Measurements from ENCODE around the gene TMEM60. TPM values are rescaled to one million over a fixed set of nuclear protein-coding genes. Genes with fewer than 3 reads are reported as not detected.

Gene TMEM60
- total RNA-seq, 4 donors from 2014 or later = 7.8 to 17.4 (median 11.7) TPM

- DNase-seq (ENCODE audit: low spot score in 2 of 2) = no peak
- Histone ChIP-seq H3K4me1 (no peaks in the 10 kb centered on the region), H3K4me3 (no peak overlapping the region), H3K27me3 (no peaks in the 10 kb centered on the region), H3K9me3 (peaks cover 0 to 46% (median 15%) of the 10 kb centered on the region in 4 donors), H3K36me3 (peaks cover 0 to 21% (median 0%) of the 10 kb centered on the region in 3 donors), H3K27ac (no peak overlapping the region)
- WGBS, 2 donors = 94 to 98% methylated on average over 5 of the region's 5 CpGs
- TF ChIP-seq POLR2A (IDR thresholded peaks at IDR 0.05) (no peak), CTCF (IDR thresholded peaks at IDR 0.05) (no peak), EP300 (IDR thresholded peaks at IDR 0.05) (no peak)
These were observed 26.4 kb upstream of the TMEM60 start for GRCh38 chr7:77824636-77825035.

GRCh38 chr7:77823787-77824186 lies 25.6 kb upstream of the TMEM60 start:
- DNase-seq (ENCODE audit: low spot score in 2 of 2) = no peak
- Histone ChIP-seq H3K9me3 (peaks cover 0 to 53% (median 20%) of the 10 kb centered on the region in 4 donors), H3K4me1 (no peaks in the 10 kb centered on the region), H3K36me3 (peaks cover 0 to 27% (median 0%) of the 10 kb centered on the region in 3 donors), H3K27me3 (no peaks in the 10 kb centered on the region), H3K27ac (peak overlapping the region in 1 of 4 donors; percentile 0), H3K4me3 (no peak overlapping the region)
- 73 to 74% methylated on average over 2 of the region's 2 CpGs for WGBS, 2 donors
- TF ChIP-seq POLR2A (IDR thresholded peaks at IDR 0.05) (no peak), CTCF (IDR thresholded peaks at IDR 0.05) (no peak), EP300 (IDR thresholded peaks at IDR 0.05) (no peak)

GRCh38 chr7:77822269-77822668 lies 24.0 kb upstream of the TMEM60 start:
- WGBS, 2 donors = 67% methylated on average over 1 of the region's 1 CpG; no CpG with 5 or more reads in 1 of the 2 donors
- no peaks in the 10 kb centered on the region for H3K4me1 ChIP-seq
- H3K27ac ChIP-seq = no peak overlapping the region
- H3K36me3 ChIP-seq = peaks cover 0 to 36% (median 0%) of the 10 kb centered on the region in 3 donors
- TF ChIP-seq CTCF (IDR thresholded peaks at IDR 0.05) (no peak), POLR2A (IDR thresholded peaks at IDR 0.05) (no peak), EP300 (IDR thresholded peaks at IDR 0.05) (no peak)
- DNase-seq (ENCODE audit: low spot score in 2 of 2) = no peak
- peaks cover 0 to 65% (median 24%) of the 10 kb centered on the region in 4 donors for H3K9me3 ChIP-seq
- H3K27me3 ChIP-seq = no peaks in the 10 kb centered on the region
- no peak overlapping the region for H3K4me3 ChIP-seq

GRCh38 chr7:77820967-77821366 lies 22.7 kb upstream of the TMEM60 start:
- H3K27ac ChIP-seq = no peak overlapping the region
- H3K4me1 ChIP-seq = no peaks in the 10 kb centered on the region
- TF ChIP-seq POLR2A (IDR thresholded peaks at IDR 0.05) = no peak
- no peak for TF ChIP-seq CTCF (IDR thresholded peaks at IDR 0.05)
- TF ChIP-seq EP300 (IDR thresholded peaks at IDR 0.05) = no peak
- H3K27me3 ChIP-seq = no peaks in the 10 kb centered on the region
- WGBS, 2 donors = 98 to 100% methylated on average over 2 of the region's 2 CpGs
- no peak for DNase-seq (ENCODE audit: low spot score in 2 of 2)
- H3K4me3 ChIP-seq = no peak overlapping the region
- peaks cover 0 to 64% (median 23%) of the 10 kb centered on the region in 4 donors for H3K9me3 ChIP-seq
- peaks cover 0 to 49% (median 0%) of the 10 kb centered on the region in 3 donors for H3K36me3 ChIP-seq

GRCh38 chr7:77819021-77819420 lies 20.8 kb upstream of the TMEM60 start:
- Histone ChIP-seq H3K36me3 (peaks cover 0 to 52% (median 0%) of the 10 kb centered on the region in 3 donors), H3K27me3 (no peaks in the 10 kb centered on the region), H3K4me3 (no peak overlapping the region), H3K4me1 (no peaks in the 10 kb centered on the region), H3K9me3 (peaks cover 0 to 57% (median 21%) of the 10 kb centered on the region in 4 donors), H3K27ac (no peak overlapping the region)
- DNase-seq (ENCODE audit: low spot score in 2 of 2) = no peak
- TF ChIP-seq CTCF (IDR thresholded peaks at IDR 0.05) (no peak), POLR2A (IDR thresholded peaks at IDR 0.05) (no peak), EP300 (IDR thresholded peaks at IDR 0.05) (no peak)

Data from tibial nerve (tissue), 4 donors.